Activated T-helper 1 cell treated with anti-CD3 and anti-CD28 coated beads, Interleukin-2, amount 50 U/mL, for 16 hours (primary cell): ENCODE data around the gene PHETA2.
"Not testable (repeated sequence)": the region's sequence is repeated elsewhere in the genome, so short reads cannot be mapped to it uniquely, and the experiment has no call there.

Experiments used
- DNase-seq, 2 donors: peaks; one replicate each; pipeline ENCODE4 v3.0.0-alpha.2; 2020; ENCODE audit warnings: low read depth in 1 of 2, low spot score in 1 of 2

PHETA2 gene

DNA sequence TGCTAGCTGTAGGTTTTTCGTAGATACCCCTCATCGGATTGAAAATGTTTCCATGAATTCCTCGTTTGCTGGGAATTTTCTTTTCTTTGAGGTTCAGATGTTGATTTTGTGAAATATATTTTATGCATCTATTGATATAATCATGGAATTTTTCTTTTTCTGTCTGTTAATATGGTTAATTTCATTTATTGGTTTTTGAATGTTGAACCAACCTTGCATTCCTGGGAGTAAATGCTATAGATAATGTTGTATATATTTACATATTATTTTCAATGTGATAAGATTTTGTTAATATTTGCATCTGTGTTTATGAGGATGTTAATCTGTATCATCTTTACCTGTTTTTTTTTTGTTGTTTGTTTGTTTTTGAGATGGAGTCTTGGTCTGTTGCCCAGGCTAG lies 27.2 kb downstream of the PHETA2 start:
- no peak for DNase-seq

DNA sequence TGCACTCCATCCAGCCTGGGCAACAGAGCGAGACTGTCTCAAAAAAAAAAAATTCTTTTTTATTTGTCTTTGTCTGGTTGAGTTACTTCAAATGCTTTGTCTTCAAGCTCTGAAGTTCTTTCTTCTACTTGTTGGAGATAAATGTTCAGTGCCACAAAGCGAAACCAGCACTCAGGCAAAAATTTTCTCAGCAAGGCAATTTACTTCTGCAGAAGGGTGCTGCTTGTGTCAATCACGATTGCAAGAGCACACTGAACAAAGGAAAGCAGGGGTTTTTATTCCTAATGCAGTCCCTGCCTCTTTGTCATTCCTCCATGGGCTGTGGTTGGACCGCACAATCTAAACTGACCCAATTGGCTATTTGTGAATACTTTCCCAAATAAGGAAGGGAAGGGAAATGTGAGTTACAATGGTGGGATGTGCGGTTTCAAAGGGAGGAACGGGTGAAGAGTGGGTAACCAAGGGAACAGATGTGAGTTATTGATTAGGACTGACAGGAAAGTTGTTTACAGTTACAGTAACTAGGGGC lies 30.3 kb downstream of the PHETA2 start:
- not testable (repeated sequence) for DNase-seq

DNA sequence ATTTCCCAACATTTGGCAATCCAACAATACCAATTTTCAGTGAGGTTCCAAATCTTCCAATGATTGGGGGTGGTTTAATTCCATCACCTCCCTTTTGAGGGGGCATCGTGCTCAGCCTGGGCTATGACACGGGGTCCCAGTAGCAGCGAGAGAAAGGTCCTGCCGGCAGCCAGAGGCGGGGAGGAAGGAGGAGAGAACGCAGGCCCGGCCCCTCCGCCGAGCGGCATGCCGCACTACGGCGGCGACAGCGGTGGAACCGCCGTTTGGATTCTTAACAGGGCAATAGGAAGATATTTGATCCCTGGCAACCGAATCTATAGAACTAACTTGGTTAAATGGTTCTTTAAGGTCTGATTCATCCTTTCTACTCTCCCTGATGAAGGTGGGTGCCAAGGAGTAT lies 34.8 kb downstream of the PHETA2 start:
- DNase-seq: no peak

DNA sequence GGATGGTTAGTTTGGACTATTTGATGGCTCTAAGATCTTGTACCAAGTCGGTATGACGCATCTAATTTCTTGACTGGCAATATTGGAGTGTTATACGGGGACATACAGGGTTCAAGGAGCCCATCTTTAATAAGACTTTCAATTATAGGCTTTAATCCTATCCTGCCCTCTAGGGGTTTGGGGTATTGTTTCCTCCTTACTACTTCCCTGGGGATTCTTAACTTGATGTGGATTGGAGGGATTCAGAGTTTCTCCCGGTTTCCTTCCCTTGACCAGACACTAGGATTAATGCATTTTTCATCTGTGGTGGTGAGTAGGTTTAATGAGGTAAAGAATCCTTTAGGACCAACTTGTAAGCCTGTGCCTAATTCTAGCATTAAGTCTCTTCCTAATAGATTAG lies 37.8 kb downstream of the PHETA2 start:
- no peak for DNase-seq

DNA sequence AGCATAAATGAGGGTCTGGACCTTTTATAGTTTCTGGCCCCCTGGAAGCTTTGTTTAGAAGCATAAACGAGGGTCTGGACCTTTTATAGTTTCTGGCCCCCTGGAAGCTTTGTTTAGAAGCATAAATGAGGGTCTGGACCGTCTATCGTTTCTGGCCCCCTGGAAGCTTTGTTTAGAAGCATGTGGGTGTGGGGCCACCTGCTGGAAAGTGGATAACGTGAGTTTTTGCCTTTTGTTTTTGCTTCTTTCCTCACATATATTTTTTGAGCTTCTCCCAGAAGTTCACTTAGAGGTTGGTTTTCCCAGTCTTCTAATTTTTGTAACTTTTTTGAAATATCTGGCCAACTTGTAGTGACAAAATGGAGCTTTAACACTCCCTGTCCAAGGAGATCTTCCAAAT lies 38.7 kb downstream of the PHETA2 start:
- DNase-seq: not testable (repeated sequence)

DNA sequence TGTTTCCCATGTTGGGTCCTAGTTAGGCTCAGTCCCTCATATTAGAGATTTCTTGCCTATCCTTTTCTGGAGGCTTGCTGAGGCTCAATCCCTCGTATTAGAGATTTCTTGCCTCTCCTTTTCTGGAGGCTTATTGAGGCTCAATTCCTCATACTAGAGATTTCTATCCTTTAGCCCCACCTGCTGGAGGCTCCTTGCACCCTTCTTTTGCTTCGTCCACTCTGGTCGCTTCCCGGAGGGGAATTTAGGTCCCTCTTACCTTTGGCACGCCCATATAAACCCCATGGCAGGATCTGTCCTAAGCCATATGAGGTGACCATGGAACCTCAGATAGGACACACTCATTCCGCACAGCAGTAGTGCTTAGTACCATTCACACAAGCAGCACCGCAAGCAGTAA lies 40.7 kb downstream of the PHETA2 start:
- DNase-seq: no peak

DNA sequence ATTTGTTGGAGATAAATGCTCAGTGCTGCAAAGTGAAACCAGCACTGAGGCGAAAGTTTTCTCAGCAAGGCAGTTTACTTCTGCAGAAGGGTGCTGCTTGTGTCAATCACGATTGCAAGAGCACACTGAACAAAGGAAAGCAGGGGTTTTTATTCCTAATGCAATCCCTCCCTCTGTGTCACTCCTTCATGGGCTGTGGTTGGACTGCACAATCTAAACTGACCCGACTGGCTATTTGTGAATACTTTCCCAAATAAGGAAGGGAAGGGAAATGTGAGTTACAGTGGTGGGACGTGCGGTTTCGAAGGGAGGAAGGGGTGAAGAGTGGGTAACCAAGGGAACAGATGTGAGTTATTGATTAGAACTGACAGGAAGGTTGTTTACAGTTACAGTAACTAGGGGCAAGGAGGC lies 41.4 kb downstream of the PHETA2 start:
- not testable (repeated sequence) for DNase-seq

DNA sequence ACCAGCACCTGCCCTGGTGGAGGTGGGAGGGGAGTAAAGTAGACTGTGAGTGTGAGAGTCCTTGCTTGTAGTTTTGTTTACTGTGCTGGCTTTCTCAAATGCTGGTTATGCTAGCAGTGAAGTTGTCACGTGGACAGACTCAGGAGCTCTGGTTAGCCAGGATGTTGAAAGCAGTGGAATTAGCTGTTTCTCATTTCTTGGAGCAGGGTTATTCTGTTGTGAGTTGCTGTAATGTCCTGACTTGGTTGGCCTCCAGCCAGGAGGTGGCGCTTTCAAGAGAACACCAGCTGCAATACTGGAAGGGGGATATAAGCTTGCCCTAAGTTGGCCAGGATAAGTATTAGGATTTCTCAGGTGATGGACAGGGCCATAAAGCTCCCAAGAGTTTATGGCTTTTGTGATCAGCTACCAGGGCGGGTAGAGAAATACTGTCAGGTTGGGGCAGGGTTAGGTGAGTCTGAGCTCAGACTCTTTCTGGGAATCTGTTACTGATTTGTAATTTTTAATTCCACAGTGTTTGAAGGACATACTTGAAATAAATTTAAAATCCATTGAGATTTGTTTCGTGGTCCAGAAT lies 42.9 kb downstream of the PHETA2 start:
- DNase-seq: no peak

DNA sequence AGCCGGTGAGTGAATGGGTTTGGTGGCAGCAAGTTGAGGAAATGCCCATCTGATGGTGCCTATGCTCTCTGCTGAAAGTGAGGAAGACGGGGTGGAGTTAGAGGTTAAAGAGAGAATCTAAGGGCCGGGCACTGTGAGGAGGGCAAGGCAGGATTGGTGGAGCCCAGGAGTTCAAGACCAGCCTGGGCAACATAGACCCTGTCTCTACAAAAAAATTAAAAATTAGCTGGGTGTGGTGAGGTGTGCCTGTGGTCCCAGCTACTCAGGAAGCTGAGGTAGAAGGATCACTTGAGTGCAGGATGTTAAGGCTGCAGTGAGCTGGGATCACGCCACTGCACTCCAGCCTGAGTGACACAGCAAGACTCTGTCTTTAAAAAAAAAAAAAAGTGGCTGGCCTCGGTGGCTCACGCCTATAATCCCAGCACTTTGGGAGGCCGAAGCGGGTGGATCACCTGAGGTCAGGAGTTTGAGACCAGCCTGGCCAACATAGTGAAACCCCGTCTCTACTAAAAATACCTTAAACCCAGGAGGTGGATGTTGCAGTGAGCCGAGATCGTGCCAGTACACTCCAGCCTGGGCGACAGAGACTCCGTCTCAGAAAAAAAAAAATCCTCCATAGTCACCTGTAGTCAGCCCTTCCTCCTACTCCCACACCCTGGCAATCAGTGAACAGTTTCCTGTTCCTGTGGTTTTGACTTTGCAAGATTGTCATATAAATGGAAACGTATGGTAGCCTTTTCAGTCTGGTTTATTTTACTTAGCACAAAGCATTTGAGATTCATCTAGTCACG lies 46.4 kb downstream of the PHETA2 start:
- not testable (repeated sequence) for DNase-seq

DNA sequence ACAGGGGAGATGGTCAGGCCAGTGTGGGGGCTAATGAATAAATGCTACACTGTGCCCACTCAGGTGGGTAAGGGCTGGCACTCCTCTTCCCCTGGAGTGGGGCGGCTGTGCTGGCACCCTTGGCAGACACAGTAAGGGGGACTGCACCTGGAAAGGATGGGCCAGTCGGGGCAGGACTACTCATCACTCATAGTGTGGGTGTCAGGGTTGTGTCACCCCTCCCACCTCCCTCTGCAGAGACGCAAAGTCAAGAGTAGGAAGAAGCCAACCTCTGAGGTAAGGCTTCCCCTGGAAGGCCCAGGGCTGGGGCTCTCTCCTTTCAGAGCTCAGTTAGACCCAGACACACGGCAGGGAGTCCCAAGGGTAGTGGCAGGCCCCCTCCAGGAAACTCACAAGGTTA lies 49.5 kb downstream of the PHETA2 start:
- not testable (repeated sequence) for DNase-seq

DNA sequence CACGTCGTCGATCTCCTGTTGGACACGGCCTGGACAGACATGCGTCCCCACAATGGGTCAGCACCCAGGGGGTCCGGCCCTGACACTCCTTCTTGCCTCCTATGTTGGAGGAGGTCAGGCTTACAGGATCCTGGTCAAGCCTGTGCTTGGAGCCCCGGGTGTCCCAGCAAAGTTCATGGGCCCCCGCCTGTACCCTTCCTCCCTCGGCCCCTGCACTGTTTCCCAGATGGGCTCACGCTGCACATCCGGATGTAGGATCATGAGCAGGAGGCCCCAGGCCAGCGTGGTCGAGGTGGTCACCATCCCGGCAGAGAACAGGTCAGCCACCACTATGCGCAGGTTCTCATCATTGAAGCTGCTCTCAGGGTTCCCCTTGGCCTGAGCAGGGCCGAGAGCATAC lies 53.6 kb downstream of the PHETA2 start:
- DNase-seq: no peak

DNA sequence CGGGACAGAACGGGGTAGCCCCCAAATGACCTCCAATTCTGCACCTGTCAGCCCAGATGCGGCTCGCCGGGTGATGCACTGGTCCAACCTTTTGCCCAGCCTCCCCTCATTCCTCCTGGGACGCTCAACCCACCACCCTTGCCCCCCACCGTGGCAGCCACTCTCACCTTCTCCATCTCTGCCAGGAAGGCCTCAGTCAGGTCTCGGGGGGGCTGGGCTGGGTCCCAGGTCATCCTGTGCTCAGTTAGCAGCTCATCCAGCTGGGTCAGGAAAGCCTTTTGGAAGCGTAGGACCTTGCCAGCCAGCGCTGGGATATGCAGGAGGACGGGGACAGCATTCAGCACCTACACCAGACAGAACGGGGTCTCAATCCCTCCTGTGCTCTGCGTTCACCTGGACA lies 54.0 kb downstream of the PHETA2 start:
- not testable (repeated sequence) for DNase-seq
